Neural cell (in vitro differentiated cells): ENCODE data around the gene DAPK2. TPM values are rescaled to one million over a fixed set of nuclear protein-coding genes. Genes with fewer than 3 reads are reported as not detected.

ENCODE experiments used
- H2AFZ ChIP-seq: fragments of 200-600, 300-800 bp; sonication (generic), shearing (Covaris generic); 2 replicates; pipeline ENCODE4 v1.6.0; 2014; ENCODE audit warnings: low read depth, mild to moderate bottlenecking, antibody characterized with exemption, low read length, moderate library complexity
- H3F3A ChIP-seq: fragments of 200-600 bp; shearing (Covaris generic); 2 replicates; pipeline ENCODE4 v1.6.1; 2016; ENCODE audit warnings: mild to moderate bottlenecking, moderate library complexity, mixed read lengths, antibody characterized with exemption, low read length; ENCODE audit not compliant: insufficient read depth, poor library complexity, severe bottlenecking
- H3K27ac ChIP-seq: fragments of 200-600, 300-800 bp; sonication (generic), shearing (Covaris generic); 2 replicates; pipeline ENCODE4 v1.5.1; 2014; ENCODE audit warnings: mild to moderate bottlenecking, low read length, moderate library complexity
- H3K27me3 ChIP-seq: fragments of 300-800, 200-600 bp; sonication (generic), shearing (Covaris generic); 2 replicates; pipeline ENCODE4 v1.6.0; 2014; ENCODE audit warnings: mild to moderate bottlenecking, low read depth, low read length, moderate library complexity; ENCODE audit not compliant: insufficient read depth
- H3K36me3 ChIP-seq: fragments of 300-800, 200-600 bp; sonication (generic), shearing (Covaris generic); 2 replicates; pipeline ENCODE4 v1.5.1; 2014; ENCODE audit warnings: mild to moderate bottlenecking, antibody characterized with exemption, low read length, moderate library complexity; ENCODE audit not compliant: insufficient read depth
- H3K4me2 ChIP-seq: fragments of 300-800, 200-600 bp; sonication (generic), shearing (Covaris generic); 2 replicates; pipeline ENCODE4 v1.6.0; 2014; ENCODE audit warnings: mild to moderate bottlenecking, low read length
- H3K4me3 ChIP-seq: fragments of 300-800, 200-600 bp; sonication (generic), shearing (Covaris generic); 2 replicates; pipeline ENCODE4 v1.5.1; 2014; ENCODE audit warnings: mild to moderate bottlenecking, low read length, moderate library complexity
- H3K79me2 ChIP-seq: fragments of 200-600 bp; shearing (Covaris generic); replicated peaks from 2 replicates; pipeline ENCODE4 v1.6.0; 2014; ENCODE audit warnings: mild to moderate bottlenecking, low read length, moderate library complexity; ENCODE audit not compliant: insufficient read depth
- H3K9ac ChIP-seq: fragments of 300-800, 200-600 bp; sonication (generic), shearing (Covaris generic); 2 replicates; pipeline ENCODE4 v1.6.1; 2016; ENCODE audit warnings: mild to moderate bottlenecking, low read length, mixed read lengths
- H3K9me2 ChIP-seq: fragments of 200-600 bp; shearing (Covaris generic); 2 replicates; pipeline ENCODE4 v1.6.1; 2016; ENCODE audit warnings: mild to moderate bottlenecking, low read length, mixed read lengths; ENCODE audit not compliant: insufficient read depth
- H3K9me3 ChIP-seq: fragments of 200-600, 300-800 bp; sonication (generic), shearing (Covaris generic); 2 replicates; pipeline ENCODE4 v1.6.1; 2016; ENCODE audit warnings: mild to moderate bottlenecking, mixed run types, low read length, moderate library complexity, mixed read lengths
- H4K20me1 ChIP-seq: fragments of 200-600 bp; shearing (Covaris generic); 2 replicates; pipeline ENCODE4 v1.6.1; 2016; ENCODE audit warnings: mild to moderate bottlenecking, mixed run types; ENCODE audit not compliant: insufficient read depth
- EP300 ChIP-seq: fragments of 450-650 bp; conservative IDR thresholded peaks from 2 replicates; pipeline ENCODE4 v1.6.1; 2014; ENCODE audit warnings: antibody characterized with exemption, mild to moderate bottlenecking, moderate library complexity; ENCODE audit not compliant: poor library complexity, severe bottlenecking
- EZH2 ChIP-seq: fragments of 200-600, 300-800 bp; shearing (Covaris generic), sonication (generic); IDR thresholded peaks from 2 replicates; pipeline ENCODE4 v1.6.1; 2014; ENCODE audit warnings: antibody characterized with exemption, low read length, borderline replicate concordance, mild to moderate bottlenecking; ENCODE audit not compliant: insufficient read depth, poor library complexity, severe bottlenecking
- MXI1 ChIP-seq: fragments of 450-650 bp; conservative IDR thresholded peaks from 2 replicates; pipeline ENCODE4 v1.6.1; 2014; ENCODE audit warnings: antibody characterized with exemption, mild to moderate bottlenecking; ENCODE audit not compliant: poor library complexity, severe bottlenecking
- POLR2AphosphoS5 ChIP-seq: IDR thresholded peaks from 2 replicates; pipeline ENCODE4 v1.6.1; 2012
- RAD21 ChIP-seq: fragments of 450-650 bp; conservative IDR thresholded peaks from 2 replicates; pipeline ENCODE4 v1.6.1; 2014; ENCODE audit warnings: antibody characterized with exemption, mild to moderate bottlenecking, moderate library complexity
- REST ChIP-seq: IDR thresholded peaks from 2 replicates; pipeline ENCODE4 v1.6.1; 2012; ENCODE audit warnings: borderline replicate concordance
- SMC3 ChIP-seq: fragments of 450-650 bp; conservative IDR thresholded peaks from 2 replicates; pipeline ENCODE4 v1.6.1; 2014; ENCODE audit warnings: antibody characterized with exemption, mild to moderate bottlenecking, moderate library complexity; ENCODE audit not compliant: poor library complexity
- TAF1 ChIP-seq: IDR thresholded peaks from 2 replicates; pipeline ENCODE4 v1.6.1; 2012; ENCODE audit warnings: low read depth
- polyA plus RNA-seq: library from polyadenylated mRNA; depleted of rRNA; stranded (reverse); fragments of >200 nt; gene quantifications from 2 replicates; pipeline ENCODE4 v1.2.3, GENCODE V29; 2014
- TF ChIP-seq, protein P1 (sequence below): fragments of 450-650 bp; IDR thresholded peaks from 2 replicates; pipeline ENCODE4 v1.5.1; 2014; ENCODE audit warnings: antibody characterized with exemption, mild to moderate bottlenecking, moderate library complexity; ENCODE audit not compliant: poor library complexity, severe bottlenecking

The DAPK2 gene
- polyA plus RNA-seq, 1 donor from 2014 or later, result 0.78 TPM

DNA sequence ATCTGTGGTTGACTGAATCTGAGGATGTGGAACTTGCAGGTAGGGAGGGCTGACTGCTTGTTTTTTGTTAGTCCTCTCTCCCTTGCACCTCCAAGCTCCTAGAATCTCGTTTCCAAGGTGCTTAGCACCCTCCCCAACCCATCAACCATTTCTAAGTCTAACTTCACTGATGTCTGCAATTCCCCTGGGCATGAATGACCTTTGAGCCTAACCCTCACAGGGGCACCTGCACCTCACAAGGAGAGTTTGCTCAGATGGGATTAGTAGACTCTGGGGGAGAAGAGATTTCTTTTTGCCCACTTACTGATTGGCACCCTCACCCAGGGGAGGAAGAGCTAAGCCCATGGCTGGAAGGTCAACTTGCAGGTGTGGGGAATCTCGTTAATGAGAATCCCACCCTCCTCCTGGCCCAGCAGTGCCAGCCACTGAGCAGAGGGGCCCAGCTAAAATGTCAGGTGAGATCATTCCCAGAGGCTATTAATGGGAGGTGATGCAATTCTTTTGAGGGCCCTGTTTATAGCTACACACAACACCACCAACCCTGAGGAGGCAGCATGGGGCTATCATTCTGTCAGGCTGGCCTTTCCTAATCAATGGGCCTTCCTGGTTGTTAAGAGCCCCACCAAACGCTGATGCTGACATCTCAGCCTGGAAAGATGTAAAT, 130.9 kb downstream of the DAPK2 start:
- no peaks in the 10 kb centered on the region for H3K79me2 ChIP-seq
- no peaks in the 10 kb centered on the region for H4K20me1 ChIP-seq
- H2AFZ ChIP-seq, result no peak overlapping the region
- TF ChIP-seq REST (no peak), SMC3 (no peak), EP300 (no peak), TAF1 (no peak), POLR2AphosphoS5 (no peak), EZH2 (no peak), MXI1 (no peak), RAD21 (no peak)
- TF ChIP-seq, protein P1, sequence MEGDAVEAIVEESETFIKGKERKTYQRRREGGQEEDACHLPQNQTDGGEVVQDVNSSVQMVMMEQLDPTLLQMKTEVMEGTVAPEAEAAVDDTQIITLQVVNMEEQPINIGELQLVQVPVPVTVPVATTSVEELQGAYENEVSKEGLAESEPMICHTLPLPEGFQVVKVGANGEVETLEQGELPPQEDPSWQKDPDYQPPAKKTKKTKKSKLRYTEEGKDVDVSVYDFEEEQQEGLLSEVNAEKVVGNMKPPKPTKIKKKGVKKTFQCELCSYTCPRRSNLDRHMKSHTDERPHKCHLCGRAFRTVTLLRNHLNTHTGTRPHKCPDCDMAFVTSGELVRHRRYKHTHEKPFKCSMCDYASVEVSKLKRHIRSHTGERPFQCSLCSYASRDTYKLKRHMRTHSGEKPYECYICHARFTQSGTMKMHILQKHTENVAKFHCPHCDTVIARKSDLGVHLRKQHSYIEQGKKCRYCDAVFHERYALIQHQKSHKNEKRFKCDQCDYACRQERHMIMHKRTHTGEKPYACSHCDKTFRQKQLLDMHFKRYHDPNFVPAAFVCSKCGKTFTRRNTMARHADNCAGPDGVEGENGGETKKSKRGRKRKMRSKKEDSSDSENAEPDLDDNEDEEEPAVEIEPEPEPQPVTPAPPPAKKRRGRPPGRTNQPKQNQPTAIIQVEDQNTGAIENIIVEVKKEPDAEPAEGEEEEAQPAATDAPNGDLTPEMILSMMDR, result no peak
- H3K4me2 ChIP-seq, result no peak overlapping the region
- H3K36me3 ChIP-seq, result no peaks in the 10 kb centered on the region
- H3K27me3 ChIP-seq, result no peaks in the 10 kb centered on the region
- H3F3A ChIP-seq, result no peaks in the 10 kb centered on the region
- no peak overlapping the region for H3K27ac ChIP-seq
- no peak overlapping the region for H3K4me3 ChIP-seq
- H3K9me2 ChIP-seq, result no peaks in the 10 kb centered on the region
- H3K9ac ChIP-seq, result no peak overlapping the region
- H3K9me3 ChIP-seq, result no peaks in the 10 kb centered on the region

DNA sequence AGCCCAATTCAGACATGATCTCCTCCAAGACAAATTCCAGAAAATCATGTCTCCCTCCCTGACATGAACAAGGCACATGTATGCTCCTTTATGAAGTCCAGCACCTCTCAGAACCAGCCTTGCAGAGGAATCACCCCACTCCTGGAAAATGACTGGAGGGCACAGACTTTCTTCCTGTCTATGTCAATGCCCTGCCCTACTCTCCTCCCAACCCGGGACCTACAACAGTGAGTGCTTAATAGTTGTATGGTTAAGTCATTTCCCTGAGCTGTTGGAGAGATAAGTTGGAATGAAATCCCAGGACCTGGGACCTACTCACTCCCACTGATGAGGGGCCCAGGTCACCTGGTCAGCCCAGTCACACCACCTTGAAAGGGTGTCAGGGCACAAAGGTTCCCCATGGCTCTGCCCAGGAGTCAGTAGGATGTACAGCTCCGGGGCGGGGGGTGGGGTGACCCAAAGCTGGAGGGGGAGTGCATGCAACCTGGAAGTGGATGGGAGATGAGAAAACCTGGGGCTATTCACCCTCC, 132.4 kb downstream of the DAPK2 start:
- no peaks in the 10 kb centered on the region for H3K9me2 ChIP-seq
- no peaks in the 10 kb centered on the region for H3K9me3 ChIP-seq
- no peak for TF ChIP-seq RAD21
- TF ChIP-seq, protein P1, result no peak
- TF ChIP-seq EP300, result no peak
- TF ChIP-seq POLR2AphosphoS5, result no peak
- no peak for TF ChIP-seq SMC3
- TF ChIP-seq TAF1, result no peak
- TF ChIP-seq MXI1, result no peak
- no peak for TF ChIP-seq REST
- no peak for TF ChIP-seq EZH2
- H3K27ac ChIP-seq, result no peak overlapping the region
- no peak overlapping the region for H3K4me3 ChIP-seq
- H2AFZ ChIP-seq, result no peak overlapping the region
- H3K4me2 ChIP-seq, result no peak overlapping the region
- no peak overlapping the region for H3K9ac ChIP-seq
- H3K27me3 ChIP-seq, result no peaks in the 10 kb centered on the region
- no peaks in the 10 kb centered on the region for H3K36me3 ChIP-seq
- no peaks in the 10 kb centered on the region for H3F3A ChIP-seq
- H4K20me1 ChIP-seq, result no peaks in the 10 kb centered on the region
- no peaks in the 10 kb centered on the region for H3K79me2 ChIP-seq
